ENCODE results near the gene AGTR1. TPM values are rescaled to one million over a fixed set of nuclear protein-coding genes. Genes with fewer than 3 reads are reported as not detected.
"Not testable (repeated sequence)": the region's sequence is repeated elsewhere in the genome, so short reads cannot be mapped to it uniquely, and the experiment has no call there.

The AGTR1 gene
- polyA plus RNA-seq, 3 donors from 2014 or later = not detected

DNA sequence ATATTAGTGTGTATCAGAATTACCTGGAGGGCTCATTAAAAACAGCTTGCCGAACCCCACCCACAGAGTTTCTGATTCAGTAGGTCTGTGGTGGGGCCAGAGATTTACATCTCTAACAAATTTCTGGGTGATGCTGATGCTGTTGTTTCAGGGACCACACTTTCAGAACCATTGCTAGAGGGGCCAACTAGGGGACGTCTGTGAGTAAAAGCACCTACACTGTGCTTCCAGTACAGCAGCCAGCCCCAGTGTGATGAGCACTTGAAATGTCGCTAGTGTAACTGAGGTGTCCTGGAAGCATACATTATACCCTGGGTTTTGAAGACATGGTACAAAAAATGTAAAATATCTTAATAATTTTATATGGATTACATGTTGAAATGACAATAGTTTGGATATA is 33.0 kb downstream of the AGTR1 start:
- no peaks in the 10 kb centered on the region for H3K27me3 Mint-ChIP-seq (ENCODE audit: low read depth in 3 of 3)
- H3K27ac Mint-ChIP-seq = no peak overlapping the region
- no peak for DNase-seq
- H3K4me1 Mint-ChIP-seq = peaks cover 4 to 6% of the 10 kb centered on the region in 2 donors
- H3K4me3 Mint-ChIP-seq = no peak overlapping the region
- no peaks in the 10 kb centered on the region for H3K36me3 Mint-ChIP-seq
- no peaks in the 10 kb centered on the region for H3K9me3 Mint-ChIP-seq

DNA sequence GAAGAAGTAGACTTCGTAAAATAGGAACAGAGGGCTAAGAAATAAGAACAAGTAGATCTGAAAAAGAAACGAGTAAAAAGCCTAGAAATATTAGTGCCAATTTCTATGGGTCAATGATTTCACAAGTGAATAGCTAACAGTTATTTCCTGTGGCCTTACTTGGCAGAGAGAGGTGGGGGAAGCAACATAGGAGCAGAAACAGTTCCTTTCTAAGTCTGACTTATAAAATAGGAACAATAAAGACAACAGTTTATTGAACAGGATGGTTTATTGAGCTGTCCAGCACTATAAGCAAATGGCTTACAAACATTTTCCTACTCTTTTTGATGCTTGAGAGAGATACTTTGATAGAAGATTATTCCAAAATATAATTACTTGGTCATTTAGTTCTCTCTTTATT is 37.9 kb downstream of the AGTR1 start:
- Mint-ChIP-seq H3K27me3 (ENCODE audit: low read depth in 3 of 3) (no peaks in the 10 kb centered on the region), H3K4me1 (no peaks in the 10 kb centered on the region), H3K4me3 (no peak overlapping the region), H3K27ac (no peak overlapping the region), H3K9me3 (peaks cover 0 to 5% (median 0%) of the 10 kb centered on the region in 6 donors), H3K36me3 (no peaks in the 10 kb centered on the region)
- DNase-seq = no peak

DNA sequence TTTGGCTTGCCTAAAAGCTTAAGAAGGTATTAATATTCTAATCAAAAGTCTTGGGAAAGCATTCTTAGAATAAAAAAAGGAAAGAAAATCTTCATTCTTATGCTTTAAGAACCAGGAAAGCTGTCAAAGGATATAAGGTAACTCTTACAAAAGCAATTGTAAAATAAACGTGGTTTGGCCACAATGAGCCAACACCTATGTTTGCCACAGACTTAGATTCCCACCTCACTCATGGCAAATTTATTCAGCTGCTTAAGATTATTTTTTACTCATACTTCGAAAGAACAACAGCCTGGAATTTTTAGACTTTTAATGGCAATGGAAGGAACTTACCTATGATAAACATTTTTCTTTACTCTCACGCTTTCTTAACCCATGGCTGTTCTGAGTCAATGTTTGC is 38.4 kb downstream of the AGTR1 start:
- H3K4me1 Mint-ChIP-seq = no peaks in the 10 kb centered on the region
- peaks cover 0 to 5% (median 0%) of the 10 kb centered on the region in 6 donors for H3K9me3 Mint-ChIP-seq
- DNase-seq = no peak
- no peaks in the 10 kb centered on the region for H3K36me3 Mint-ChIP-seq
- H3K4me3 Mint-ChIP-seq = no peak overlapping the region
- no peaks in the 10 kb centered on the region for H3K27me3 Mint-ChIP-seq (ENCODE audit: low read depth in 3 of 3)
- no peak overlapping the region for H3K27ac Mint-ChIP-seq

DNA sequence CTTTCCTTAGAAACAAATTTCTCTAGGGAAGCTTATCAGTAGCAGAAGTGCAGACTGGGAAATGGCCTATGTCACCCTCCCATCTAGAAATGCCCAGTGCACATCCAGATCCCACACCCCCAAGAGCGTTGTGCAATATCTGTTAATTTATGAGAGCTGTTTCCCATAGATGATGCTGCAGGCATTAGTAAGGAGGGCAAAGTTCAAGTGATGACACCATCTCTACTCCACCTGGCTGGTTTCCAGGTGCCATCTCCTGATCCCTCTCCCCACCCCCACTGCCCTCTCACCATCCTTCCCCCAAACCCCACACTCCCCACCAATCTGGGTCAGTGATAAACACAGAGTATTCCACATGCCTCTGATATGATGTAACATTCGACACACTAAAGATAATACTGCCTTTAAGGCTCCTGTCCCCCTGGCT is 39.4 kb downstream of the AGTR1 start:
- Mint-ChIP-seq H3K27ac (no peak overlapping the region), H3K27me3 (ENCODE audit: low read depth in 3 of 3) (no peaks in the 10 kb centered on the region), H3K9me3 (peaks cover 0 to 5% (median 0%) of the 10 kb centered on the region in 6 donors), H3K4me3 (no peak overlapping the region), H3K36me3 (no peaks in the 10 kb centered on the region), H3K4me1 (no peaks in the 10 kb centered on the region)
- no peak for DNase-seq

DNA sequence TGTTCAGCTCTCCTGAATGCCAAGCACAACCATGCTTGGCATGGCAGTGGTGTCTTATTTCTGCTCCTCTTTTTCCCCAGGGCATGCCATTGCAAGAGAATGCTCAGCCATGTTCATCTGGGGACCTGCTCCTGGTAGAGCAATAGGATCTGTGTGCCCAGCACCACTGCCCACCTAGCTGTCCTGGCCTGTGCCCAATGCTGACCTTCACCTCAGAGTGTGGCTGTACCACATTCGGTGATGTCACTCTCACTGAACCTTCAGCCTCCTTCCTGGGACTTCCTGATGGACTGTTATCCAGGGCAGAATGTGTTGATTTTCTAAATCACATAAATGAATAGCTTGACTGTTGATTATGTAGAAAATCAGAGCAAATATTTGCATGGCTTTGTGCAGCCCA is 42.0 kb downstream of the AGTR1 start:
- DNase-seq = no peak
- Mint-ChIP-seq H3K36me3 (no peaks in the 10 kb centered on the region), H3K4me1 (no peaks in the 10 kb centered on the region), H3K4me3 (no peak overlapping the region), H3K27me3 (ENCODE audit: low read depth in 3 of 3) (no peaks in the 10 kb centered on the region), H3K9me3 (peaks cover 0 to 5% (median 0%) of the 10 kb centered on the region in 6 donors), H3K27ac (no peak overlapping the region)

DNA sequence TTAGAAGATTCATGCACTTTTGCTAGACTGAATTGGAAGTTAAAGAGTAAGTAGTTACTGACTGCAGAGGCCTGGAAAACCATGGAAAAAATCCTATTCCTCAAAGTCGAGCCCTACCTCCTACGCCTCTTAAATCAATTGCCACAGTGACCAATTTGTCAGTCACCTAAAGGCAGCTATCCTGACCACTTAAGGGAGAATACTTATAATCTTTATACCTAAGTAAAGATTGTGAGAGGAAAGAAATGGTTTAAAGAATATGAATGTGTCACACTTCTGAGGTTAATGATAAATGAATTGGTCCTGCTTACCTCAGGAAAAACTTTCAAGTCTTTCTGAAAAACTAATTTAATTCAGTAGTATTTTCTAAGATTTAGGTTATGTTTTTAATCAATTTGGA is 42.6 kb downstream of the AGTR1 start:
- no peaks in the 10 kb centered on the region for H3K27me3 Mint-ChIP-seq (ENCODE audit: low read depth in 3 of 3)
- no peaks in the 10 kb centered on the region for H3K4me1 Mint-ChIP-seq
- no peaks in the 10 kb centered on the region for H3K36me3 Mint-ChIP-seq
- no peak overlapping the region for H3K27ac Mint-ChIP-seq
- H3K4me3 Mint-ChIP-seq = no peak overlapping the region
- peaks cover 0 to 5% (median 0%) of the 10 kb centered on the region in 6 donors for H3K9me3 Mint-ChIP-seq
- DNase-seq = no peak

DNA sequence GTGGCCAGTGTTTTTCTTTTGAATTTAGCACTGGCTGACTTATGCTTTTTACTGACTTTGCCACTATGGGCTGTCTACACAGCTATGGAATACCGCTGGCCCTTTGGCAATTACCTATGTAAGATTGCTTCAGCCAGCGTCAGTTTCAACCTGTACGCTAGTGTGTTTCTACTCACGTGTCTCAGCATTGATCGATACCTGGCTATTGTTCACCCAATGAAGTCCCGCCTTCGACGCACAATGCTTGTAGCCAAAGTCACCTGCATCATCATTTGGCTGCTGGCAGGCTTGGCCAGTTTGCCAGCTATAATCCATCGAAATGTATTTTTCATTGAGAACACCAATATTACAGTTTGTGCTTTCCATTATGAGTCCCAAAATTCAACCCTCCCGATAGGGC is 43.5 kb downstream of the AGTR1 start:
- H3K9me3 Mint-ChIP-seq = peaks cover 0 to 5% (median 0%) of the 10 kb centered on the region in 6 donors
- no peak overlapping the region for H3K27ac Mint-ChIP-seq
- no peaks in the 10 kb centered on the region for H3K4me1 Mint-ChIP-seq
- no peak overlapping the region for H3K4me3 Mint-ChIP-seq
- no peak for DNase-seq
- no peaks in the 10 kb centered on the region for H3K36me3 Mint-ChIP-seq
- H3K27me3 Mint-ChIP-seq (ENCODE audit: low read depth in 3 of 3) = no peaks in the 10 kb centered on the region

DNA sequence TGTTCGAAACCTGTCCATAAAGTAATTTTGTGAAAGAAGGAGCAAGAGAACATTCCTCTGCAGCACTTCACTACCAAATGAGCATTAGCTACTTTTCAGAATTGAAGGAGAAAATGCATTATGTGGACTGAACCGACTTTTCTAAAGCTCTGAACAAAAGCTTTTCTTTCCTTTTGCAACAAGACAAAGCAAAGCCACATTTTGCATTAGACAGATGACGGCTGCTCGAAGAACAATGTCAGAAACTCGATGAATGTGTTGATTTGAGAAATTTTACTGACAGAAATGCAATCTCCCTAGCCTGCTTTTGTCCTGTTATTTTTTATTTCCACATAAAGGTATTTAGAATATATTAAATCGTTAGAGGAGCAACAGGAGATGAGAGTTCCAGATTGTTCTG is 44.4 kb downstream of the AGTR1 start:
- Mint-ChIP-seq H3K9me3 (peaks cover 0 to 5% (median 0%) of the 10 kb centered on the region in 6 donors), H3K27me3 (ENCODE audit: low read depth in 3 of 3) (peaks cover 0 to 3% (median 0%) of the 10 kb centered on the region in 3 donors), H3K4me1 (no peaks in the 10 kb centered on the region), H3K4me3 (no peak overlapping the region), H3K27ac (no peak overlapping the region), H3K36me3 (no peaks in the 10 kb centered on the region)
- no peak for DNase-seq

DNA sequence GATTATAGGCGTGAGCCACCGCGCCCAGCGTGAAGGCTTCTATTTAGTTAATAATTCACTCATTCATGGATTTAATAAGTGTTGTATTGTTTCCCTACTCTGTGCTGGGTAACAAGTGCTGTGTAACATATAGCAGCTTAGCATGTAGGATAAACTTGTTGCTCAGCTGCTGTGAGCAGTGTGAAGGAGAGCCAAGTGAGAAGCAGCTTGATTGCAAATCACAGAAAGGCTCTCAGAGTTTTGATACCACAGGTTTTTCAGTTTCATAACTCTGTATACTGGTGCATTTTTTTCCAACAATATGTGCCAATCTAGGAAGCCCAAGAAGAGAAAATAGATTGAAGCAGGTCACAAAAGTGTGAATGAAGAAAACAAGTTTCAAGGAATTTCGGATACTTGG is 48.4 kb downstream of the AGTR1 start:
- peaks cover 0 to 6% (median 5%) of the 10 kb centered on the region in 3 donors for H3K27me3 Mint-ChIP-seq (ENCODE audit: low read depth in 3 of 3)
- no peaks in the 10 kb centered on the region for H3K9me3 Mint-ChIP-seq
- DNase-seq = no peak
- no peaks in the 10 kb centered on the region for H3K4me1 Mint-ChIP-seq
- H3K4me3 Mint-ChIP-seq = no peak overlapping the region
- H3K36me3 Mint-ChIP-seq = no peaks in the 10 kb centered on the region
- H3K27ac Mint-ChIP-seq = no peak overlapping the region

DNA sequence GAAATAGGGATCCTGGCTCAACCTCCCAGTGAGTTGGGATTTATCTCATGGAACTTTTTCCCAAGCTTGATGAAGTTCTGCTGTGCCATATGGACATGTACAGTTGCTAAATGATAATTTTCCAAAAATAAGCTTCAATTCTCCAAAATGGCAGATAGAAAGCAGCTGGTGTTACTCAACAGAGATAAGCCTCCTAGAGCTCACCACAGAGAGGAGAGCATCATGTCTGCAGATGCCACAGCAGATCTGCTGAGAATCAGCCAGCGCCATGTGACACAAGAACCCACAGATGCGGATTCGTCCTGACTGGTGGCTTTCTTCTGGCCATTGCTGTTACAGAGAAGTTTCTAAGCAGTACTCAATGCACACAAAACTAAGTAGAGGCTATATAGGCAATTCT is 50.6 kb downstream of the AGTR1 start:
- no peak for DNase-seq
- peaks cover 0 to 5% (median 0%) of the 10 kb centered on the region in 6 donors for H3K9me3 Mint-ChIP-seq
- H3K27ac Mint-ChIP-seq = no peak overlapping the region
- H3K27me3 Mint-ChIP-seq (ENCODE audit: low read depth in 3 of 3) = peaks cover 0 to 6% (median 5%) of the 10 kb centered on the region in 3 donors
- H3K36me3 Mint-ChIP-seq = no peaks in the 10 kb centered on the region
- no peak overlapping the region for H3K4me3 Mint-ChIP-seq
- no peaks in the 10 kb centered on the region for H3K4me1 Mint-ChIP-seq

DNA sequence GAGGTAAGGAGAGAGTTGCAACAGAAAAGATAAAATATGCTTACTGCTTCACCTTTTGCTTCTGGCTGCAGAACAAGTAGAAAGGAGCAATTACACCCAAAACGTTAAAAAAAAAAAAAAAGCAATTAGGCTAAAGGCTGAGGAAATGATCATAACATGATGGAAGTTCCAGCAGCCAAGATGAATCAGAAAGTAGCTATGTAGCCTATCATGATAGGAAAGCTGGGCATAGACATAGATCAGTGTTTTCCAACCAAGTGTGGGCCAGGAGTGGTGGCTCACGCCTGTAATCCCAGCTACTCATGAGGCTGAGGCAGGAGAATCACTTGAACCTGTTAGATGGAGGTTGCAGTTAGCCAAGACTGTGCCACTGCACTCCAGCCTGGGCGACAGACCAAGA is 52.6 kb downstream of the AGTR1 start:
- H3K27me3 Mint-ChIP-seq (ENCODE audit: low read depth in 3 of 3) = peaks cover 0 to 6% (median 5%) of the 10 kb centered on the region in 3 donors
- H3K9me3 Mint-ChIP-seq = peaks cover 0 to 5% (median 0%) of the 10 kb centered on the region in 6 donors
- no peaks in the 10 kb centered on the region for H3K4me1 Mint-ChIP-seq
- no peak for DNase-seq
- H3K36me3 Mint-ChIP-seq = no peaks in the 10 kb centered on the region
- H3K27ac Mint-ChIP-seq = no peak overlapping the region
- H3K4me3 Mint-ChIP-seq = no peak overlapping the region

DNA sequence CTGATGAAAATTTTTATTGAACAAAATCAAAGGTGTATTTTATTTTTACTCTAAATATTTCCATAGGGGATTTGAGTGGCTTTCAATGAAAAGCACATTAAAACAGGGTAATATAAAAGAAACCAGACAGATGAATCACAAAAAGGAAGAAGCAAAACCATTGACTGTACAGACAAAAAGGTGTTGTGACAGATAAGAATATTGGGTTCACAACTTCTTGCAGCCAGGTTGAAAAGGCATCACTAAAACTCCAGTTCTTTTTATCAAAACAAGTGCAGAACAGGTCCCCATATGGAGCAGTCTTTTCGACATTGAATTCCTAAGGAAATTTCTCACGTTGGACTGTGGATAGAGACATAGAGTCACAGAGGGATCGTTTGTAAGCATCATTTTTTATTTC is 53.8 kb downstream of the AGTR1 start:
- Mint-ChIP-seq H3K27ac (no peak overlapping the region), H3K27me3 (ENCODE audit: low read depth in 3 of 3) (peaks cover 0 to 6% (median 5%) of the 10 kb centered on the region in 3 donors), H3K36me3 (no peaks in the 10 kb centered on the region), H3K4me3 (no peak overlapping the region), H3K4me1 (no peaks in the 10 kb centered on the region), H3K9me3 (peaks cover 0 to 5% (median 0%) of the 10 kb centered on the region in 6 donors)
- DNase-seq = no peak

DNA sequence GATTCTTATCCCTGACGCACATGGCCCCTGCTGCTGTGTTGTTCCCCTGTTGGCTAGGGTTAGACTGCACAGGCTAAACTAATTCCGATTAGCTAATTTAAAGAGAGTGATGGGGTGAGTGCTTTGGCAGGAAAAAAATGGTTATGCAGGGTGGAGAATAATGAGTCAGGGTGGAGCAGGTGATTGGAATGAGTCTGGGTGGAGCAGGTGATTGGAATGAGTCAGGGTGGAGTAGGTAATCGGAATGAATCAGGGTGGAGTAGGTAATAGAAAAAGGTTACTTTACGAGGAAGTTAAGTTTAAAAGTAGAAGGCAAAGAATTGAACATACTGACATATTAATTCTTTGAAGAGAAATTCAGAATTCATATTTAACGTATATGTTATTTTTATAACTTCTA is 55.7 kb downstream of the AGTR1 start:
- not testable (repeated sequence) for DNase-seq; H3K4me1 Mint-ChIP-seq; H3K9me3 Mint-ChIP-seq; H3K27ac Mint-ChIP-seq; H3K36me3 Mint-ChIP-seq; H3K27me3 Mint-ChIP-seq (ENCODE audit: low read depth in 3 of 3); H3K4me3 Mint-ChIP-seq

DNA sequence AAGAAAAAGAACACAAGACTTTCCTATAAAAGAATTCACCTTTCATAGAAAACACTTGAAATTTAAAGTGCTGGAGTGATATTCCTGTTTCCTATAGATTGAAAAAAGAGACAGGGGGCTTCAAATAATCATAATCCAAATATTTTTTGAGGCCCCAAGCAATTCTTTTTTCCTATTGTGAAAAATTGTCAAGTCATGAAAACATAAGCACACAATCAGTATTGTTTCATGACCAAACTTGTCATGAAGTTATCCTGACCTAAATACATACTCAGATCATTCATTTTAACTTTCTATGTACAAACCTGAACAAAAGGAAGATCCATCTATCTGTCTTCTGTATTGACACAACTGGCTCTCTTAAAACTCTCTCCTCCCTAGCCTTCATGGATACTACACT is 57.9 kb downstream of the AGTR1 start:
- no peaks in the 10 kb centered on the region for H3K4me1 Mint-ChIP-seq
- H3K4me3 Mint-ChIP-seq = no peak overlapping the region
- peaks cover 0 to 6% (median 0%) of the 10 kb centered on the region in 6 donors for H3K9me3 Mint-ChIP-seq
- no peaks in the 10 kb centered on the region for H3K36me3 Mint-ChIP-seq
- no peak overlapping the region for H3K27ac Mint-ChIP-seq
- peaks cover 0 to 1% (median 0%) of the 10 kb centered on the region in 3 donors for H3K27me3 Mint-ChIP-seq (ENCODE audit: low read depth in 3 of 3)
- DNase-seq = no peak

DNA sequence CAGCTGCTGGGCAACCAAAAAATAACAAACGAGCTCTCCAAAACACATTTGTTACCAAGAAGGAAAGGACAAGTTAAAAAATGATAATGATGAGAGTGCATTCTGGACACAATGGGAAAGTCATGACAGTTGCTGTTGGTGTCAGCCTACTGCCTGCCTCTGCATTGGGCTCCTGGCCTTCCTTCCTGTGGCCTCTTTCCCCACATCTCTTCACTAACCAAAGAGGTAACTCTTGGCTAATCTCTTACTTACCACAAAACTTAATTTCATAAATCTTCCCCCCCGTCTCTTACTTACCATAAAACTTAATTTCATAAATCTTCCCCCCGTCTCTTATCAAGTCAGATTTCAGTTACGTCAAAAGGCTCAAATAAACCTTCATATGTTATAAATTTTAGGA is 58.6 kb downstream of the AGTR1 start:
- no peak for DNase-seq
- no peak overlapping the region for H3K27ac Mint-ChIP-seq
- no peaks in the 10 kb centered on the region for H3K36me3 Mint-ChIP-seq
- H3K9me3 Mint-ChIP-seq = peaks cover 0 to 6% (median under 1%) of the 10 kb centered on the region in 6 donors
- H3K4me1 Mint-ChIP-seq = no peaks in the 10 kb centered on the region
- no peak overlapping the region for H3K4me3 Mint-ChIP-seq
- H3K27me3 Mint-ChIP-seq (ENCODE audit: low read depth in 3 of 3) = no peaks in the 10 kb centered on the region
